Measurements from ENCODE around the gene FAM161A.
"Not testable (repeated sequence)": the region's sequence is repeated elsewhere in the genome, so short reads cannot be mapped to it uniquely, and the experiment has no call there.

FAM161A gene

DNA sequence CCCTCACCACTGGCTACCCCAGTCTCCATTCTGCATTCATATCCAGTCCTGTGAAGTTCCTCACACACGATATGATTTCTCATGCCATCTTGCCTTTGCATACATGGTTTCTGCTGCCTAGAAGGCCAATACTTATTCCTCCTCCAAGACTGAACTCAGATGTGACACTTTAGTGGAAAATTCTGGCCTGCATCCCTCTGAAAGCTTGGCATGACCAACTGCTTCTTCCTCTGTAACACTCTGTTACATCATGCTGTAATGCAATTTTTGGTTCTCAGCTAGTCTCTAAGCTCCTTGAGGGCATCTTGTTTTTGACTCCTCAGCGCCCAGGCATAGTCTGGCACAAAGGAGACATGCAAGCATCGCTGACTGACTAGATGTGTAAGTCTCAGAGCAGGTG, 12.6 kb downstream of the FAM161A start:
- no peak for DNase-seq (ENCODE audit: low spot score)

DNA sequence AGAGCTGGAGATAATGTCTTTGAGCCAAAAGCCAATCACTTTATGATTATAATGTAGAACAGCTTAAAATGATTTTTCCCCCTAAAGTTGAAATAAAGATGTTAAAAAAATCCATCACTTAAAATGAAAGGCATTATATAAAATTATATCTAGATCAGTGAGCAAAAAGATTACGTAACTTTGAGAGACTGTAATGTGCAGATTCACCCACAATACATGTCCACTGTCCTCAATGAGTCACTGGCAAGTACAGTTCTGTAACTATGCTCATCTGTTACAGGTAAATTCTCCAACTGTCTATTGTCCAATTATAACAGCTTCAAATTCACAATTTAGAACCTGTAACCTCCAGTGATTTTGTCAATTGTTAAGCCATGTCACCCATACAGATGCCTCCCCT, 19.0 kb downstream of the FAM161A start:
- no peak for DNase-seq (ENCODE audit: low spot score)

DNA sequence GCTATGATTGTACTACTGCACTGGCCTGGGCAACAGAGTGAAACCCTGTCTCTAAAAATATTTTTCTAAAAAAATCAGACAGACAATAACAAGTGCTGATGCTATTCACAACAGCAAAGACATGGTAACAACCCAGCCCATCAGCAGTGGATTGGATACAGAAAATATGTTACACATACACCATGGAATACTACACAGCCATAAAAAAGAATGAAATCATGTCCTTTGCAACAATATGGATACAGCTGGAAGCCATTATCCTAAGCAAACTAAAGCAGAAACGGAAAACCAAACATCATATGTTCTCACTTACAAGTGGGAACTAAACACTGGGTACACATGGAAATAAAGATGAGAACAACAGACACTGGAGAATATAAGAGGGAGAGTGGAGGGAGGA, 19.9 kb downstream of the FAM161A start:
- DNase-seq (ENCODE audit: low spot score): no peak

DNA sequence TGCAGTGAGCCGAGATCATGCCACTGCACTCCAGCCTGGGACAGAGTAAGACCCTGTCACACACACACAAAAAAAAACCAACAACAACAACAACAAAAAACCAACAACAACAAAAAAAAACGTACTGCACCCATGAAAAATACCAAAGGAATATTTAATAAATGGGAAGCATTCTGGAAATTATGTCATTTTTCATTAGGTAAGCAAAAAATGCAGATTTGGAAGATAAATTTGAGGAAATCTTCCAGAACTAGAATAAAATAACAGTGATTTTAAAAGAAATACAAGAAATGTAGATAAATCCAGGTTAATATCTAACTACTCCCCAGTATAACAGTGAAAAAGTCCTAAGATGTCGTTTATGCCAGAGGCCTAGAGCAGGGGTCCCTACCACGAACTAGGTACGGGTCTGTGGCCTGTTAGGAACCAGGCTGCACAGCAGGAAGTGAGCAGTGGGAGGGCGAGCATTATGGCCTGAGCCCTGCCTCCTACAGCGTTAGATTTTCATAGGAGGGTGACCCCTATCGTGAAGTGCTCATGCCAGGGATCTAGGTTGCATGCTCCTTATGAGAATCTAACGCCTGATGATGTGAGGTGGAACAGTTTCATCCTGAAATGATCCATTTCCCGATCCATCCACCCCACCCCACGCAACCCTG, 21.5 kb downstream of the FAM161A start:
- DNase-seq (ENCODE audit: low spot score): no peak

- DNase-seq (ENCODE audit: low spot score): no peak
Observed at GRCh38 chr2:61822255-61822654, 31.6 kb downstream of the FAM161A start.

GRCh38 chr2:61816480-61817355, 37.1 kb downstream of the FAM161A start:
- DNase-seq (ENCODE audit: low spot score): peak; percentile 25

GRCh38 chr2:61814539-61815160, 39.2 kb downstream of the FAM161A start:
- DNase-seq (ENCODE audit: low spot score): no peak

GRCh38 chr2:61813314-61813713, 40.5 kb downstream of the FAM161A start:
- DNase-seq (ENCODE audit: low spot score): not testable (repeated sequence)

DNA sequence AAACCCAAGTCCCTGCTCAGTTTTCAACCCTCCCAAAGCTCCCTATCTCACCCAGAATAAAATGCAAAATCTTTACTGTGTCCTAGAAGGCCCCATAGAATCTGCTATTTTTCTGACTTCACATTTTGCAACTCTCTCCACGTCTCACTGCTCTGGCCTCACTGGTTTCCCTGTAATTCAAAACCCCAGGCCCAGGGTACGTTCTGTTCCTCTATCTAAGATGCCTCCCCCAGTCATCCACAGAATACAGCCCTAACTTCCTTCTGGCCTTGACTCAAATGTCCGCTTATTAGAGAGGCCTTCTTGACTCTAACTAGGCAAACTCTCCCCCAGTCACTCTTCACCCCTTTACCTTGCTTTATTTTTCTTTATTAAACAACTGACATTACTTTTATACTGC, 42.0 kb downstream of the FAM161A start:
- DNase-seq (ENCODE audit: low spot score): no peak

- not testable (repeated sequence) for DNase-seq (ENCODE audit: low spot score)
Observed at GRCh38 chr2:61810203-61810602, 43.7 kb downstream of the FAM161A start.

DNA sequence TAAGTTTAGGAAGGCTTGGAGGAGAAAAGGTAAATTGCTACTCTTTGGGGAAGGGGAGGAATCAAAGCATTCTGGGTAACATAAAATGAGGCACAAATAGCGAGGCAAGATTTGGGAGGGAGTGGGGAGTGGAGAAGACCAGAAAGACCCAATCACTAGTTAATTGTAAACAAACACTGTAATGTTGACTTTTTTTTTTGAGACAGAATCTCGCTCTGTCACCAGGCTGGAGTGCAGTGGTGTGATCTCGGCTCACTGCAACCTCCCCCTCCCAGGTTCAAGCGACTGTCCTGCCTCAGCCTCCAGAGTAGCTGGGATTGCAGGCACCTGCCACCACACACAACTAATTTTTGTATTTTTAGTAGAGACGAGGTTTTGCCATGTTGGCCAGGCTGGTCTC, 45.2 kb downstream of the FAM161A start:
- not testable (repeated sequence) for DNase-seq (ENCODE audit: low spot score)

DNA sequence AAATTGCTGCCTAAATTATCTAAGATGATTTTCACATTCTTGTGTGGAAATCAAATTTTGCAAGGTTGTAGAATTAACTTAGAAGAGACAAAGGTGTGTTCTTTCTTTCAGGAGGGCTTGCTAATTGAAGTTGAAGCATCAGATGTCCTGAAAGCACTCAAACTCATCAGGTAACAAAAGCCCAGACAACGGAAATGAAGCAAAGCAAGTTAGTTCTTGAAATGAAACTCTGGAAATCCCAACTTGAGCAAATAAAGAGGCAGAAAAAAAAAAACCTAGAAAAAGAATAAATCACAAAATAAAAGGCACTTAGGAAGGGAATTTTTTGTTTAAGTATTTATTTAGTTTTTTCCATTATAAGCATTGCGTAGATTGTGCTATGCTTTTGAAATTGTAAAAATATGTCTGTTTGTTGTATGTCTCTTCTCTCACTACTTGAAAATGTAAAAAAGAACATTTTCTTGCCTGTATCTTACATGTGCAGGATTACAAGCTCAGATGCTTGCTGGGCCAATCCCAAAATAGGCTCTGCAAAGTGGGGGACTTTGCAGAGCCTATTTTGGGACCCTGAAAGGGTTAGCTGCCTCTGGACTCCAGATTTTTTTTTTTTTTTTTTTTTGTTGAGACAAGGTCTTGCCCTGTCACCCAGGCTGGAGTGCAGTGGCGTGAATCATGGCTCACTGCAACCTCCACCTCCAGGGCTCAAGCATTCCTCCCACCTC, 46.7 kb downstream of the FAM161A start:
- no peak for DNase-seq (ENCODE audit: low spot score)

- DNase-seq (ENCODE audit: low spot score): no peak
Observed at GRCh38 chr2:61802548-61802947, 51.3 kb downstream of the FAM161A start.

GRCh38 chr2:61799099-61799498, 54.8 kb downstream of the FAM161A start:
- no peak for DNase-seq (ENCODE audit: low spot score)

- not testable (repeated sequence) for DNase-seq (ENCODE audit: low spot score)
Observed at GRCh38 chr2:61797446-61797845, 56.4 kb downstream of the FAM161A start.

DNA sequence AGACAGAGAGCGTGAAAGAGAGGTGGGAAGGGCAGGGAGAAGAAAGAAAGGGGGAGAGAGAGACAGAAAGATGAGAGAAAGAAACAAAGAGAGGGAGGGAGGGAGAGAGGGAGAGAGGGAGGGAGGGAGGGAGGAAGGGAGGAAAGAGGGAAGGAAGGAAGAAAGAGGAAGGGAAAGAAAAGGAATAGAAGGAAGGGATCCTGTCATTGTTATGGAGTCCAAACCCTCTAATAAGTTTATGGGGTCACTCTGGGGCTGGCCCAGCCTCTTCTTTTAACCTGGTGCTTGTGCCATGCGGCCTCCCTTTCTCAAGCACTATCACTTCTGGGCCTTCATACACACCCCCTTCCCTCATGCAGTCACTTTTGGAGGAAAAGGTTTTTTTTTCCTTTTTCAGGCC, 58.5 kb downstream of the FAM161A start:
- DNase-seq (ENCODE audit: low spot score): no peak

DNA sequence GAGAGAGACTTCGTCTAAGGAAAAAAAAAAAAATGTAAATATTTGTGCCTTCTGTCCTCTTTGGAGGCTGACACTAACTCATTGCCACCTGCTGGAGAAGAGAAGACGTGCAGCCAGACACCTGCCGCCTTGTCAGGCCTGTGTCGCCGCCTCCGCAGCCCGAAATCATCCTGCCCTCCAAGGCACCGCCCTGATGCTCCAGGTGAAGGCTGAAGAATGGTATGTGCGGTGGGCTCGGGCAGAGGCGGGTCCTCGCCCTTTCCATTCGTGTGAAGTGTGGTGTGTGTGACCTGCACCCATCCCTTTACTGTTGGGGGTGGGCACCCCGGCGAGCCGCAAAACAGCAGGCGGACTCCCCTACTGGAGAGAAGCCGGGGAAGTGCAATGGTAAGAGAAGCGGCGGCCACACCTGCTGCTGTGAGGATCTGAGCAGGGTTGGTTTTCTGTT, 60.4 kb downstream of the FAM161A start:
- DNase-seq (ENCODE audit: low spot score): peak; percentile 79

DNA sequence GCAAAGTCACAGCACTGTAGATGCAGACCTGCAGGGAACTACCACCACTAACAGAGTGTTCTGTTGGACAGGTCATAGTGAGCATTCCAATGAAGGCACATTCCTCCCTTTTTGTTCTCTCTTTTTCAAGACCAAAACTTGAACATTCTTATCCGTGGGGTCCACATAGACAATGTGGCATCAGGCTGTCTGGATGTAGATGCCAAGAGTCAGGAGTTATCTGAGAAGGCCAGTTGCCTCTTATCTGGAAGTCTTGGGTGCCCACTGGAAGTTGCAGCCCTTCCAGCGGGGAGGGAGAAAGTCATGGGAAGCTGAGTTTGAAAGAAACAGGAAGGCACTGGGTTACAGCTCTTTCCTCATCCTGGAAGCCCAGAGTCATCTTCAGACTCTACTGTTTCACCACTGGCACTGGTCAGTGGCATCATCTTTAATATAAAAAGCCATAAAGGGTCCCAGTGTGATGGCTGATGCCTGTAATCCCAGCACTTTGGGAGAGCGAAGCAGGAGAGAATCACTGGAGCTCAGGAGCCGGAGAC, 61.4 kb downstream of the FAM161A start:
- DNase-seq (ENCODE audit: low spot score): no peak

DNA sequence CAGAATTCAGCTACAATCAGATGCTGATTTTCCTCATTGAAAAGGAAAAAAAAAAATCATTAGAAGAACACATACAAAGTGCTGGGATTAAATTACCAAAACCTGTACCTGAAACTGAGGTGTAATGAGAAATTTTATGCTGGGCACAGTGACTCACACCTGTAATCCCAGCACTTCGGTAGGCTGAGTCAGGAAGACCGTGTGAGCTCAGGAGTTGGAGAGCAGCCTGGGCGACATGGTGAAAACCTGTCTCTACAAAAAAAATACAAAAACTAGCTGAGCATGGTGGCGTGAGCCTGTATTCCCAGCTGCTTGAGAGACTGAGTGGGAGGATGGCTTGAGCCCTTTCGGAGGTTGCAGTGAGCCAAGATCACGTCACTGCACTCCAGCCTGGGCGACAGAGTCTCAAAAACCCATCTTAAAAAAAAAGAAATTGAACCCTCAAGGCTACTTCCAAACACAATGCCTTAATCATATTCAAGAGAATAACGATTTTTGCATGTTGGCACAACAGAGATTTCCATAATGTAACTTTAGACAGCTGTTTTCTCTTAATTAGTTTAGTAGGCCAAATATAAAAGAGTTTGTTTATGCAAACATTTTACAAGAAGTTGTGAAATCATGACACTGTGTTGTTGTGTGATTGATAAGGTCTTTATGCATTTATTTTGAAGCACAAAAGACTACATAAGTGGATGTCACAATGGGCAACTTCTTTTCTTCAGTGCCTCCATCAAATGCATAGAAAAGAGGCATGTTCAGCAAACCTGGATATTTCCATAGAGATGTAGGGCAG, 63.9 kb downstream of the FAM161A start:
- no peak for DNase-seq (ENCODE audit: low spot score)

DNA sequence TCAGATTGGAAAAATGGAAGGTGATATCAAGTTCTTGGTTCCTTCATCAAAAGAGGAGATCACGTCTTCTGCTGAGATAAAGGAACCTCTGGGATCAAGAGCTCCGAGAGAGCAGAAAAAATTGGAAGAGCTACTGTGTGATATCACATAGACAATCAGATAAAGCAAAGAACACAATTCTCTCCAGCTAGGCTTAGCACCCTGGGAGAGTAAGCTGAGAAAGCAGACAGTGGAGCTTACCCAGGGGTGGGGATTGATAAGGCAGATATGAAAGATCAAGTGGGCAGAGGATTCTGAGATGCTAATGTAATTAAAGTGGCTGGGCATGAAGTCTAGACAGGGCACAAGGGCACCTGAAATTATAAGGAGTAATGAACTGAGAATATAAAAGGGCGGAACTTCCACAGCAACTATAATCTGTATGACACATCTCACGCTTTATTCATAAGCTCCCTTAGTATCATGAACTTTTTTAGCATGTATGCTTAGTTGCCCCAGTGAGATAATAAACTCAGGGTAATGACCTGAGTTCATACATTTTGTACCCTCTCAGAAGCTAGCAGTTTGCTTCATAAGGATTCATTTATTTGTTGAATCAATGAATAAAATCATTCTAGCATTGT, 65.8 kb downstream of the FAM161A start:
- no peak for DNase-seq (ENCODE audit: low spot score)

DNA sequence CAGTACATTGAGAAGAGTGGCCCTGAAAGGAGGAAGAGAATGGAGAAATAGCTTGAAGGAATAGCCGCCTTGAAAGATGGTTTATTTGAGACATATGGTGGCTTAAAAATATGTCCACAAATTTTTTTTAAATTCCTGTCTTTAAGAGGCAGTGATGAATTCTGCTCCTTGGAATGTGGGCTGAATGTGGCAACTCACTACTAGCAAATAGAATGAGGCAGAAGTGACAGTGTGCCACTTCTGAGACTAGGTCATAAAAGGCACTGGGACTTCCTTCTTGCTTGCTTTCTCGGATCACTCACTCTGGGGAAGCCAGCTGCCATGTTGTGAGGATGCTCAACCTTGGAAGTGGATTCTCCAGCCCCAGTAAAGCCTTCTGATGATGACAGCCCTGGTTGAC, 67.0 kb downstream of the FAM161A start:
- DNase-seq (ENCODE audit: low spot score): no peak
